Activated CD4-positive, alpha-beta T cell treated with anti-CD3 and anti-CD28 coated beads, Interleukin-2, amount 50 U/mL, for 48 hours (primary cell): Measurements from ENCODE around the gene RSRC1.
"Not testable (repeated sequence)": the region's sequence is repeated elsewhere in the genome, so short reads cannot be mapped to it uniquely, and the experiment has no call there.

Experiments
- DNase-seq, 2 experiments: peaks; one replicate each; pipeline ENCODE4 v3.0.0-alpha.2; 2020

Gene RSRC1

GRCh38 chr3:158134363-158134762 lies 24.5 kb downstream of the RSRC1 start:
- no peak for DNase-seq

- no peak for DNase-seq
Observed at GRCh38 chr3:158140396-158140795, 30.5 kb downstream of the RSRC1 start.

- no peak for DNase-seq
Observed at GRCh38 chr3:158148218-158148617, 38.3 kb downstream of the RSRC1 start.

GRCh38 chr3:158152186-158152585 lies 42.3 kb downstream of the RSRC1 start:
- DNase-seq = no peak

GRCh38 chr3:158158969-158159368 lies 49.1 kb downstream of the RSRC1 start:
- no peak for DNase-seq

- DNase-seq = no peak
Observed at GRCh38 chr3:158159714-158160113, 49.8 kb downstream of the RSRC1 start.

- DNase-seq = no peak
Observed at GRCh38 chr3:158160958-158161357, 51.1 kb downstream of the RSRC1 start.

GRCh38 chr3:158165141-158165655 lies 55.3 kb downstream of the RSRC1 start:
- no peak for DNase-seq

GRCh38 chr3:158165730-158166129 lies 55.8 kb downstream of the RSRC1 start:
- no peak for DNase-seq

- no peak for DNase-seq
Observed at GRCh38 chr3:158166223-158166622, 56.3 kb downstream of the RSRC1 start.

- peak in 1 of 2 experiments; percentile 7 for DNase-seq
Observed at GRCh38 chr3:158167737-158168557, 58.1 kb downstream of the RSRC1 start.

GRCh38 chr3:158169091-158169491 lies 59.2 kb downstream of the RSRC1 start:
- no peak for DNase-seq

GRCh38 chr3:158181096-158181495 lies 71.2 kb downstream of the RSRC1 start:
- DNase-seq = no peak

GRCh38 chr3:158185711-158186110 lies 75.8 kb downstream of the RSRC1 start:
- DNase-seq = no peak

- DNase-seq = no peak
Observed at GRCh38 chr3:158200955-158201354, 91.1 kb downstream of the RSRC1 start.

- DNase-seq = no peak
Observed at GRCh38 chr3:158205324-158205723, 95.4 kb downstream of the RSRC1 start.

GRCh38 chr3:158205994-158206393 lies 96.1 kb downstream of the RSRC1 start:
- no peak for DNase-seq

GRCh38 chr3:158210067-158210466 lies 100.2 kb downstream of the RSRC1 start:
- no peak for DNase-seq

GRCh38 chr3:158213461-158213860 lies 103.6 kb downstream of the RSRC1 start:
- no peak for DNase-seq

- DNase-seq = no peak
Observed at GRCh38 chr3:158217992-158218391, 108.1 kb downstream of the RSRC1 start.

- DNase-seq = no peak
Observed at GRCh38 chr3:158220575-158220974, 110.7 kb downstream of the RSRC1 start.

- DNase-seq = no peak
Observed at GRCh38 chr3:158221426-158221825, 111.5 kb downstream of the RSRC1 start.

- no peak for DNase-seq
Observed at GRCh38 chr3:158226429-158226828, 116.5 kb downstream of the RSRC1 start.

GRCh38 chr3:158228942-158229341 lies 119.1 kb downstream of the RSRC1 start:
- not testable (repeated sequence) for DNase-seq

- DNase-seq = no peak
Observed at GRCh38 chr3:158233791-158234190, 123.9 kb downstream of the RSRC1 start.
